Measurements from ENCODE around the gene PIK3C2B.
A peak's percentile ranks its signal among the peaks of the same experiment; 100 is the strongest.

Gene PIK3C2B

DNA sequence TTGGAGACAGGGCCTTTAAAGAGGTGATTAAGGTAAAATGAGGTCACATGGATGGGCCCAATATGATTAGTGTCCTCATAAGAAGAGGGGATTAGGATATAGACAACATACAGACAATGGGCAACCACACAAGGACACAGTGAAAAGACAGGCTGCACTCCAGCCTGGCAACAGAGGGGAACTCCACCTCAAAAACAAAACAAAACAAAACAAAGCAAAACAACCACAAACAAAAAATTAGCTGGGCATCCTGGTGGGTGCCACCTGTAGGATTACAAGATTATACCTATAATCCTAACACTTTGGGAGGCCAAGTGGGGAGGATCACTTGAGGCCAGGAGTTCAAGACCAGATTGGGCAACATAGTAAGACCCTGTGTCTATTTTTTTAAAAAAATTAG is 16.8 kb upstream of the PIK3C2B start:
- TF ChIP-seq FOXP2 (optimal IDR thresholded peaks at IDR 0.05; ENCODE audit: control extremely low read depth, extremely low read length, insufficient read depth) (no peak), POLR2AphosphoS5 (IDR thresholded peaks at IDR 0.05; ENCODE audit: borderline replicate concordance, low read depth, low read length) (no peak), EZH2 (IDR thresholded peaks at IDR 0.05) (no peak)
- DNase-seq (ENCODE audit: low read depth, low spot score): no peak
- Histone ChIP-seq H3K9ac (ENCODE audit: insufficient read length) (no peak overlapping the region), H3K27ac (no peak overlapping the region), H3K9me3 (ENCODE audit: low read depth, low read length) (no peaks in the 10 kb centered on the region), H3K36me3 (ENCODE audit: insufficient read depth, low read length) (no peaks in the 10 kb centered on the region), H3K4me3 (no peak overlapping the region)

DNA sequence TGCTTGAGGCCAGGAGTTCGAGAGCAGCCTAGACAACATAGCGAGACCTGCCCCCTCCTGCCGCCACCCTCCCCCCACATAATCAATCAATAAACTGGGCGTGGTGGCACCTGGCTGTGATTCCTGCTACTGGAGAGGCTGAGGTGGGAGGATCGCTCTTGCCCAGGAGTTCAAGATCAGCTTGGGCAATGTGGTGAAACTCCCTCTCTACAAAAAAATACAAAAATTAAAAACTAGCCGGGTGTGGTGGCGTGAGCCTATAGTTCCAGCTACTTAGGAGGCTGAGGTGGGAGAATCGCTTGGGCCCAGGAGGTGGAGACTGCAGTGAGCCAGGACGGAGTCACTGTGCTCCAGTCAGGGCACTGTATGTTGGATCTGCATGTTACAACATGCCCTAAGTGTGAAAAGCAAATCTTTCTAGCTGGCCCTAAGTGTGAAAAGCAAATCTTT is 14.6 kb upstream of the PIK3C2B start:
- DNase-seq (ENCODE audit: low read depth, low spot score): no peak
- Histone ChIP-seq H3K9me3 (ENCODE audit: low read depth, low read length) (no peaks in the 10 kb centered on the region), H3K27ac (no peak overlapping the region), H3K36me3 (ENCODE audit: insufficient read depth, low read length) (no peaks in the 10 kb centered on the region), H3K9ac (ENCODE audit: insufficient read length) (no peak overlapping the region), H3K4me3 (no peak overlapping the region)
- no peak for TF ChIP-seq EZH2 (IDR thresholded peaks at IDR 0.05)
- no peak for TF ChIP-seq POLR2AphosphoS5 (IDR thresholded peaks at IDR 0.05; ENCODE audit: borderline replicate concordance, low read depth, low read length)

DNA sequence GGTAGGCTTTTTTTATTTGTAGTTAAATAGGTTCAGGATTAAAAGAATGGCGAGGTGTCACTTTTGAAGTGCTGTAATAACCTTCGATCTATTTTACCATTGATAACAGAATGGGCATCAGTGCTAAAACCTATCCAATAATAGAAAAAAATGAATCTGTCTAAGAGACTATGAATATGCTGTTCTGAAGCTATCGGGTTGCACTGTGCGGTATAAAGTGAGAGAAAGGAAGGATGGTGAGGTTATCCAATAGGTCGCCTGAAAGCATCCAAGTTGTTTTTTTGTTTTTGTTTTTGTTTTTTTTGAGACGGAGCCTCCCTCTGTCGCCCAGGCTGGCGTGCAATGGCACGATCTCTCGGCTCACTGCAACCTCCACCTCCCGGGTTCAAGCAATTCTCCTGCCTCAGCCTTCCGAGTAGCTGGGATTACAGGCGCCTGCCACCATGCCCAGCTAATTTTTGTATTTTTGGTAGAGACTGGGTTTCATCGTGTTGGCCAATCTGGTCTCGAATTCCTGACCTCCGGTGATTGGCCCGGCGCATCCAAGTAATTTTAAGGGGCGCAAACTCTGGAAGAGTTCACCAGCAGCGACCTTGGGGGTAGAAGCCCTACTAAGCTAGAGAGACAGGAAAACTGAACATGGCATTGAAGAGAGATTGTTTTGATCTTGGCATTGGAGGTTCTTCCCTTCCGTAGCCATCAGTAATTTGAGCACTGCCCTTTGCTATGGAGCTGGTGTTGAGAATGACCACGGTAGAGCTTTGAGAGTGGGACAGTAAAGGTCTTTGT is 12.9 kb upstream of the PIK3C2B start:
- TF ChIP-seq FOXP2 (optimal IDR thresholded peaks at IDR 0.05; ENCODE audit: control extremely low read depth, extremely low read length, insufficient read depth) (no peak), EZH2 (IDR thresholded peaks at IDR 0.05) (no peak), POLR2AphosphoS5 (IDR thresholded peaks at IDR 0.05; ENCODE audit: borderline replicate concordance, low read depth, low read length) (peak; percentile 43; the same call in 1 of the 2 replicates)
- Histone ChIP-seq H3K4me3 (peak overlapping the region; percentile 89), H3K9me3 (ENCODE audit: low read depth, low read length) (no peaks in the 10 kb centered on the region), H3K27ac (peak overlapping the region; percentile 99), H3K36me3 (ENCODE audit: insufficient read depth, low read length) (no peaks in the 10 kb centered on the region), H3K9ac (ENCODE audit: insufficient read length) (peak overlapping the region; percentile 95)
- DNase-seq (ENCODE audit: low read depth, low spot score): no peak

DNA sequence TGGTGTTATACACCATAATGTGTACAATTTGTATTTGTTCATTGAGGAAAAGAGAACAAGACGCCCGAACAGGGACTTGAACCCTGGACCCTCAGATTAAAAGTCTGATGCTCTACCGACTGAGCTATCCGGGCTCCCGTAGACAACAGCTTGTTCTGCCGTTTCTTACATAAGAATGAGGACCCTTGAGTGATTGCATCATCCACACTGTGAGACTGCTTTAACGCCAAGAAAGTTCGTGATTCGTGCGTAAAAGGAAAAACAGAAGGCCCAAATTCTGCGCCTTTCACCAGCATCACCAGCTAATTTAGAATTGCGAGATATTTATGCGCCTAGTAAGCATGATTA is 12.3 kb upstream of the PIK3C2B start:
- no peak for TF ChIP-seq FOXP2 (optimal IDR thresholded peaks at IDR 0.05; ENCODE audit: control extremely low read depth, extremely low read length, insufficient read depth)
- no peak for TF ChIP-seq POLR2AphosphoS5 (IDR thresholded peaks at IDR 0.05; ENCODE audit: borderline replicate concordance, low read depth, low read length)
- TF ChIP-seq EZH2 (IDR thresholded peaks at IDR 0.05): no peak
- peak; percentile 99 for DNase-seq (ENCODE audit: low read depth, low spot score)
- peak overlapping the region; percentile 99 for H3K27ac ChIP-seq

DNA sequence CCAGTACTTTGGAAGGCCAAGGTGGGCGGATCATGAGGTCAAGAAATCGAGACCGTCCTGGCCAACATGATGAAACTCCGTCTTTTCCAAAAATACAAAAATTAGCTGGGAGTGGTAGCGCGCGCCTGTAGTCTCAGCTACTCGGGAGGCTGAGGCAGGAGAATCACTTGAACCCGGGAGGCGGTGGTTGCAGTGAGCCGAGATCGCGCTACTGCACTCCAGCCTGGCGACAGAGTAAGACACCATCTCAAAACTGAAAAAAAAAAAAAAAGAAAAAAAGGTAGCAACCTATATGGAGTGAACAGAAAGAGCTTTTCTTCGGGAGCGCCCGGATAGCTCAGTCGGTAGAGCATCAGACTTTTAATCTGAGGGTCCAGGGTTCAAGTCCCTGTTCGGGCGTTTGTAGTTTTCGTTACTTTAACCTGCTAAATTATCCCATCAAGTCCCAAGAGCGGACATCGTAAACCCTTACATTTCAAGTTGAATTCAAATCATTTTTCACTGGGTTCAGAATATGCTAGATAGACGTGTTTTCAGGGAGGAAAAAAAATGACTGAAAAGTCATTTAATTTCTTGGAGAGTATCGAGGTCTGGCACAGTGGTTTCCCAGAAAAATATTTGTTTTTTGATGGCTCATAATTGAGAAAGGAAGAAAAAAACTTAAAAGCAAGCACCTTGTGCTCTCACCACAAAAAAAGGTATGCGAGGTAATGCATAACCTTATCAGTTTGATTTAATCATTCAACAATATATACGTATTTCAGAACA is 11.8 kb upstream of the PIK3C2B start:
- Histone ChIP-seq H3K27ac (peak overlapping the region; percentile 99), H3K9me3 (ENCODE audit: low read depth, low read length) (no peaks in the 10 kb centered on the region), H3K36me3 (ENCODE audit: insufficient read depth, low read length) (no peaks in the 10 kb centered on the region), H3K4me3 (peak overlapping the region; percentile 89), H3K9ac (ENCODE audit: insufficient read length) (peak overlapping the region; percentile 70)
- peak; percentile 92 for DNase-seq (ENCODE audit: low read depth, low spot score)
- TF ChIP-seq POLR2AphosphoS5 (IDR thresholded peaks at IDR 0.05; ENCODE audit: borderline replicate concordance, low read depth, low read length) (no peak), EZH2 (IDR thresholded peaks at IDR 0.05) (no peak), FOXP2 (optimal IDR thresholded peaks at IDR 0.05; ENCODE audit: control extremely low read depth, extremely low read length, insufficient read depth) (no peak)

More for the DNA sequence above, 12.3 kb upstream of the PIK3C2B start:
- H3K36me3 ChIP-seq (ENCODE audit: insufficient read depth, low read length): no peaks in the 10 kb centered on the region
- H3K4me3 ChIP-seq: peak overlapping the region; percentile 89
- no peaks in the 10 kb centered on the region for H3K9me3 ChIP-seq (ENCODE audit: low read depth, low read length)
- peak overlapping the region; percentile 95 for H3K9ac ChIP-seq (ENCODE audit: insufficient read length)

DNA sequence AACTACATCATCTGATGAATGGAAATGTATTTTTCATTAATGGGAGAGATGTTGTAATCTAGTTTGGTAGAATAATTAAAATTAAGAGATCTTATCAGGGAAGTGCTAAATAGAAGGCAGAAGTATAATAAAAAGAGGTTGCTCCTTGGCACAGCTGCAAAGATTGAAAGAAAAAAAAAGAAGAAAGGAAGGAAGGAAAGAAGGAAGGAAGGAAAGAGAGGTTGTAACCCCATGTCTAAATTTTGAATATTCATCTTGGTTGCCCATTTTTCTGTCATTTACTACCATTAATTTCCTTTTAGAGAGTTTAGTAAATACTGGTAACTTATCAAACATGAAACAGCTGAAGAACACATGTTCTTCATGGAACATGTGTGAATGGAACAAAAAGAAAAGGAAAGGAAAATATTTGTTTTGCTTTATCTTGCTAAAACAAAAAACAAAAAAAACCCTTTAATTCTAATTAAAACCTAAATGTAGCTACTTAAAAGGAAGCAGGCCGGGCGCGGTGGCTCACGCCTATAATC is 11.1 kb upstream of the PIK3C2B start:
- Histone ChIP-seq H3K4me3 (peak overlapping the region; percentile 89), H3K36me3 (ENCODE audit: insufficient read depth, low read length) (no peaks in the 10 kb centered on the region), H3K9ac (ENCODE audit: insufficient read length) (peak overlapping the region; percentile 7), H3K9me3 (ENCODE audit: low read depth, low read length) (no peaks in the 10 kb centered on the region), H3K27ac (peak overlapping the region; percentile 49)
- TF ChIP-seq POLR2AphosphoS5 (IDR thresholded peaks at IDR 0.05; ENCODE audit: borderline replicate concordance, low read depth, low read length) (no peak), FOXP2 (optimal IDR thresholded peaks at IDR 0.05; ENCODE audit: control extremely low read depth, extremely low read length, insufficient read depth) (no peak), EZH2 (IDR thresholded peaks at IDR 0.05) (no peak)
- no peak for DNase-seq (ENCODE audit: low read depth, low spot score)

DNA sequence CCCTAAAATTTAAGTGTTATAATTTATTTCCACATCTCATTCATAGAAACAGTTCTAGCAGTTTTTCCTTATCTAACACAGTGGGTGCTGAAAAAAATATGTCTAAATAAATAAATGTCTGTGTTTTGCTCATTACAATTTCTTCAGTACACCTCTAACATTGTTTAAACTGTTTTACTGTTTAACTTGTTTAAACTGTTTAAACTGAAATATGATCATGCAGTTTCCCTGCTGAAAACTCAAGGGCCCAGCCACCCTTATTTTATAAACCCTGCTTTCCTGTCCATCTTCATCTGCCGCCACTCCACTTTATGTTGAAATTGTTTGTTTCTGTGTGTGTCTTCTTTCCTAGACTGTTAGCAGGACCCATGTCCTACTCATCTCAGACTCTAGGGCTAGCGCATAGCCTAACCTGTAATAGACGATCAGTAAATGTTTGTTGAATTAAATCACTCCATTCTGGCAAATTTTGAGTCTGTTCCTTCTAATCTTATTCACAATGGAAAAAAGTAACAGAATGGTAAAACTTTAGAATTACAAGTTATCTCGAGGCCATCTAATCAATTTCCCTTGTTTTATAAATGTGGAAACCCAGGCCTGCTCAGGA is 9.4 kb upstream of the PIK3C2B start:
- Histone ChIP-seq H3K4me3 (no peak overlapping the region), H3K9ac (ENCODE audit: insufficient read length) (peak overlapping the region; percentile 50), H3K27ac (peak overlapping the region; percentile 77), H3K9me3 (ENCODE audit: low read depth, low read length) (no peaks in the 10 kb centered on the region), H3K36me3 (ENCODE audit: insufficient read depth, low read length) (no peaks in the 10 kb centered on the region)
- TF ChIP-seq FOXP2 (optimal IDR thresholded peaks at IDR 0.05; ENCODE audit: control extremely low read depth, extremely low read length, insufficient read depth): no peak
- TF ChIP-seq EZH2 (IDR thresholded peaks at IDR 0.05): no peak
- no peak for TF ChIP-seq POLR2AphosphoS5 (IDR thresholded peaks at IDR 0.05; ENCODE audit: borderline replicate concordance, low read depth, low read length)
- DNase-seq (ENCODE audit: low read depth, low spot score): no peak
